Mesendoderm (in vitro differentiated cells): Measurements from ENCODE around the gene GRM5.
A peak's percentile ranks its signal among the peaks of the same experiment; 100 is the strongest.

ENCODE experiments used
- DNase-seq: peaks from one replicate; pipeline ENCODE4 v3.0.0; 2013
- H2AK5ac ChIP-seq: 2 replicates; pipeline ENCODE4 v1.6.1; 2013; ENCODE audit warnings: low read length, inconsistent platforms
- H2BK120ac ChIP-seq: 2 replicates; pipeline ENCODE4 v1.6.1; 2013; ENCODE audit warnings: low read depth, mild to moderate bottlenecking, low read length, moderate library complexity, mixed read lengths
- H2BK15ac ChIP-seq: replicated peaks from 2 replicates; pipeline ENCODE4 v1.6.1; 2013; ENCODE audit warnings: low read depth, mild to moderate bottlenecking, moderate library complexity
- H2BK5ac ChIP-seq: 2 replicates; pipeline ENCODE4 v1.6.1; 2013; ENCODE audit warnings: low read length, inconsistent platforms
- H3K18ac ChIP-seq: 2 replicates; pipeline ENCODE4 v1.6.1; 2013; ENCODE audit warnings: mild to moderate bottlenecking, low read length, mixed read lengths
- H3K23ac ChIP-seq: one replicate; pipeline ENCODE4 v1.6.1; 2013; ENCODE audit warnings: low read length
- H3K27ac ChIP-seq: 2 replicates; pipeline ENCODE4 v1.5.1; 2013; ENCODE audit warnings: low read depth, mild to moderate bottlenecking, inconsistent platforms, low read length, moderate library complexity
- H3K27me3 ChIP-seq: 2 replicates; pipeline ENCODE4 v1.6.1; 2013; ENCODE audit warnings: low read length, control low read depth, mild to moderate bottlenecking, inconsistent platforms; ENCODE audit not compliant: insufficient read depth, poor library complexity
- H3K36me3 ChIP-seq: 2 replicates; pipeline ENCODE4 v1.6.1; 2013; ENCODE audit warnings: low read length, inconsistent platforms; ENCODE audit not compliant: control insufficient read depth, insufficient read depth
- H3K4ac ChIP-seq: one replicate; pipeline ENCODE4 v1.6.1; 2013; ENCODE audit warnings: low read depth, mild to moderate bottlenecking, low read length, moderate library complexity
- H3K4me1 ChIP-seq: 2 replicates; pipeline ENCODE4 v1.6.1; 2013; ENCODE audit warnings: low read depth, low read length, inconsistent platforms; ENCODE audit not compliant: control insufficient read depth
- H3K4me2 ChIP-seq: 2 replicates; pipeline ENCODE4 v1.6.1; 2013; ENCODE audit warnings: low read length
- H3K4me3 ChIP-seq: 2 replicates; pipeline ENCODE4 v1.5.1; 2013; ENCODE audit warnings: mild to moderate bottlenecking, low read length
- H3K56ac ChIP-seq: one replicate; pipeline ENCODE4 v1.6.1; 2013; ENCODE audit warnings: low read length
- H3K79me1 ChIP-seq: 2 replicates; pipeline ENCODE4 v1.6.1; 2013; ENCODE audit warnings: low read length, inconsistent platforms
- H3K79me2 ChIP-seq: 2 replicates; pipeline ENCODE4 v1.6.1; 2013; ENCODE audit warnings: mild to moderate bottlenecking, low read length; ENCODE audit not compliant: control insufficient read depth, insufficient read depth
- H3K9ac ChIP-seq: 2 replicates; pipeline ENCODE4 v1.6.1; 2013; ENCODE audit warnings: low read length, inconsistent platforms
- H4K5ac ChIP-seq: one replicate; pipeline ENCODE4 v1.6.1; 2013; ENCODE audit warnings: low read length
- H4K8ac ChIP-seq: one replicate; pipeline ENCODE4 v1.6.1; 2013; ENCODE audit warnings: low read depth, mild to moderate bottlenecking, control low read depth, low read length, moderate library complexity
- WGBS: extraction: QIAGEN DNeasy Blood & Tissue Kit; methylation state at CpG from one replicate; pipeline ENCODE4 v1.1.7; 2013; ENCODE audit warnings: low lambda C conversion rate, missing lambda C conversion rate; ENCODE audit not compliant: insufficient coverage; ENCODE audit errors: extremely low coverage; 5-methylcytosine and 5-hydroxymethylcytosine counted together

The GRM5 gene

DNA sequence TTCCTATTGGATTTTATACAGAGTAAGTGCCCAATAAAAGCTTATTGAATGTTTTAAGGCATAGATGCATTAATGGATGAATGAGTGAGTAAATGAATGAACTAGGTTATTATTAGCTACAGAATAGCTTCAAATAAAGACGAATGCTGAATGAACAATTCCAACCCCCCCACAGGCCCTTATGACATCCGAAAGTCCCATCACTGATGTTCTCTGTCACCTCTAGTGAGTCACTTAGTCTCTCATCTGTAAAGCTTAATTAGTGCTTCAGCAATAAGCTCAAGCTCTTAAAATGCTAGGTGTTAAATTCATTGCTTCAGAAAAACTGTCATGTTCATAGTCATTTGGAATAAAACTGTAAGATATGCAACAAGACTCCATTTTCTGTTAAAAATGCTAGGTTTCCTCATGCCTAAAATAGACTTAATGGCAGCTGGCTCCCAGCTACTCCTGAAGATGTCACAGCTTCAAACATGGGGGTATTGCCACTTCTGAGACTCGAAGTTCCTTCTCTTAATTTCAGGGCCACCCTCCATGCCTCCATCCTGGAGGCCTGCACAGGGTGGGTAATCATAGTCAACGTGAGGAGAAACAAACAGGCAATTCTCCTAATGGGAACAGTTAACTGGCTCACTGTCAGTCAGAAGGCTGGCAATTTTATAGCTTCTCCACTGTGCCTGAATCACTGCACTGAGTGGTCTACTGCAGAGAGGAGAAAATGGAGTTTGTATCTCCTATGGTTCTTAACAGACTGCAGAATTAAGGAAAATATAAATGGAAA, 373.3 kb downstream of the GRM5 start:
- Histone ChIP-seq H3K4me1 (no peaks in the 10 kb centered on the region), H3K27me3 (no peaks in the 10 kb centered on the region), H3K4ac (no peak overlapping the region), H2BK5ac (no peak overlapping the region), H3K18ac (no peak overlapping the region), H3K4me2 (no peak overlapping the region), H3K79me1 (no peaks in the 10 kb centered on the region), H2AK5ac (no peak overlapping the region), H3K79me2 (no peaks in the 10 kb centered on the region), H2BK120ac (no peak overlapping the region), H3K9ac (no peak overlapping the region), H4K5ac (no peak overlapping the region), H2BK15ac (no peak overlapping the region), H3K23ac (no peak overlapping the region), H4K8ac (no peak overlapping the region), H3K56ac (no peak overlapping the region), H3K36me3 (no peaks in the 10 kb centered on the region), H3K27ac (no peak overlapping the region), H3K4me3 (no peak overlapping the region)
- no peak for DNase-seq
- WGBS = no CpG with 5 or more reads among the region's 4 CpGs

DNA sequence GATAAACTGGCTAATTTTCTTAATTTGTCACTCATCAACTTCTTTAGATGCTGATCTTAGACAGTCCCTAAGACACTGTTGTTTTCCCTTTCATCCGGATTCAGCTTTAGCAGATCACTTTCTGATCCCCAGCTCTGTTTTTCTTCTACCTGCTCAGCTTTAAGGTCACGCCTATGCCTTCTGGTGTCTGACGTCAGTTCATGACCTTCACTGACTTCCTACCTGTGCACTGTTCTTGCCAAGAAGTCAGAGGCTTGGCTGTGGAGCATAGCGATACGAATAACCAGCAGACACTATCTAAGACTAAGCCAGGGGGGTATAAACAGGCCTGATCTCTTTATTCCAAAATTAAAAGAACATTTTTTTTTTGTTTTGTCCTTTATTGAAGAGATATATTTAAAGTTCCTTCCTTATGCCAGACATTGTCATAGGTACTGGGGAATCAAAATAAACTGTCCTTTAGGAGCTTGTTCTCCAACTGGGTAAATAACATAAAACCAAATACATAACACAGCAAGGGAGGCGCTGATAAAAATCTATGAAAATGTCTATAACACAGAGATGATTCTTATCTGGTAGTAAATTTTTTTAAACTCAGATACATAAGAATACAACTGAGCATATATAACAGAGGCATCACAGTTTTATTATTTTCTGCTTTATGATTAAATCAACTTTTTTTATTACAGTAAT, 376.1 kb downstream of the GRM5 start:
- Histone ChIP-seq H4K8ac (no peak overlapping the region), H3K79me2 (no peaks in the 10 kb centered on the region), H3K4me3 (no peak overlapping the region), H3K4me2 (no peak overlapping the region), H3K23ac (no peak overlapping the region), H2AK5ac (no peak overlapping the region), H2BK15ac (no peak overlapping the region), H3K27me3 (no peaks in the 10 kb centered on the region), H3K18ac (no peak overlapping the region), H3K4me1 (no peaks in the 10 kb centered on the region), H3K27ac (no peak overlapping the region), H3K79me1 (no peaks in the 10 kb centered on the region), H4K5ac (no peak overlapping the region), H2BK120ac (no peak overlapping the region), H3K36me3 (no peaks in the 10 kb centered on the region), H2BK5ac (no peak overlapping the region), H3K9ac (no peak overlapping the region), H3K56ac (no peak overlapping the region), H3K4ac (no peak overlapping the region)
- DNase-seq = no peak
- no CpG with 5 or more reads among the region's 6 CpGs for whole genome bisulfite sequencing

- WGBS = no CpG with 5 or more reads among the region's 1 CpG
Measured at GRCh38 chr11:88683024-88683423, 382.8 kb downstream of the GRM5 start.

DNA sequence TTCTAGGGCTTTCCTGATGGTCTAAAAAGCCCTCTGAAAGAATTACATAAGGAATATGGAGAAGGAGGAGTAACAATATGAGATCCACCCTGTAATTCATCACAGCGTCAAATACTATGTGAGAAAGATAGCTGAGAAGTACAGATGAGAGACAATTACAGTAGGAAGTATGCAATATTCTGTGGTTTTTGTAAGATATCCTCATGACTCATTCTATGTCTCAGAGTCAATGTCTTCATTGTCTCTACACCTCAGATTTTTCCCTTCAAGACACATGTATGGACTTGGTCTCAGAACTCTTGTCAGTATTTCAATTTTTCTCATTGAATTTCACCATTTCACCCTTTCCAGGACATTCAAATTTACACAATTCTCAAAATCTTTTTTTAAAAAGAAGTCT, 385.0 kb downstream of the GRM5 start:
- H2BK5ac ChIP-seq = no peak overlapping the region
- H3K56ac ChIP-seq = no peak overlapping the region
- H4K8ac ChIP-seq = no peak overlapping the region
- no peak overlapping the region for H3K4me2 ChIP-seq
- H3K79me1 ChIP-seq = no peaks in the 10 kb centered on the region
- H2BK120ac ChIP-seq = no peak overlapping the region
- H3K9ac ChIP-seq = no peak overlapping the region
- no peak overlapping the region for H3K4ac ChIP-seq
- DNase-seq = no peak
- no peak overlapping the region for H4K5ac ChIP-seq
- H3K36me3 ChIP-seq = no peaks in the 10 kb centered on the region
- H3K4me1 ChIP-seq = no peaks in the 10 kb centered on the region
- H3K18ac ChIP-seq = no peak overlapping the region
- WGBS = no CpG with 5 or more reads among the region's 1 CpG
- no peak overlapping the region for H3K27ac ChIP-seq
- no peak overlapping the region for H3K23ac ChIP-seq
- no peaks in the 10 kb centered on the region for H3K27me3 ChIP-seq
- no peak overlapping the region for H3K4me3 ChIP-seq
- H2AK5ac ChIP-seq = no peak overlapping the region
- no peak overlapping the region for H2BK15ac ChIP-seq
- no peaks in the 10 kb centered on the region for H3K79me2 ChIP-seq

More at GRCh38 chr11:88683024-88683423, 382.8 kb downstream of the GRM5 start:
- Histone ChIP-seq H4K5ac (no peak overlapping the region), H3K79me2 (no peaks in the 10 kb centered on the region), H2BK120ac (no peak overlapping the region), H3K9ac (no peak overlapping the region), H3K27ac (no peak overlapping the region), H3K4me2 (no peak overlapping the region), H3K4me1 (no peaks in the 10 kb centered on the region), H2BK5ac (no peak overlapping the region), H3K4me3 (no peak overlapping the region), H4K8ac (no peak overlapping the region), H3K18ac (no peak overlapping the region), H2AK5ac (no peak overlapping the region), H3K23ac (no peak overlapping the region), H3K4ac (no peak overlapping the region), H3K27me3 (no peaks in the 10 kb centered on the region), H3K56ac (no peak overlapping the region), H3K36me3 (no peaks in the 10 kb centered on the region), H3K79me1 (no peaks in the 10 kb centered on the region), H2BK15ac (no peak overlapping the region)
- peak; percentile 16 for DNase-seq

DNA sequence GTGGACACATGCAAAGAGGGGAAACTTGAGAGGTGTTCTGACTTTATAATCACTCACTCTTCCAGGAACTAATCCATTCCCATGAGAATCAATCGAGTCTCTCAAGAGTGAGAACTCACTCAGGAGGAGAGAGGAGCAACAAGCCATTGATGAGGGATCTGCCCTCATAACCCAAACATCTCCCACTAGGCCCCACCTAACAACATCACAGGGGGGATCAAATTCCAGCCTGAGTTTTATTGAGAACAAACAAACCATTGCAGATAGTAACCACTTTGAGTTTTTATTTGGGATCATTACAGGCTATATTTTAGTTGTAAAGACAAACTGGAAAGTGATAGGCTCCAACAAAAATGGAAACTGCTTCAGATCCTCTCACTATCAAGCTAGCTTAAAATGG, 399.4 kb downstream of the GRM5 start:
- H3K79me1 ChIP-seq = no peaks in the 10 kb centered on the region
- H2BK5ac ChIP-seq = no peak overlapping the region
- no peaks in the 10 kb centered on the region for H3K79me2 ChIP-seq
- no peaks in the 10 kb centered on the region for H3K27me3 ChIP-seq
- no peak overlapping the region for H4K5ac ChIP-seq
- H3K4me2 ChIP-seq = no peak overlapping the region
- no peak overlapping the region for H3K27ac ChIP-seq
- no peak overlapping the region for H2AK5ac ChIP-seq
- no peak for DNase-seq
- no peaks in the 10 kb centered on the region for H3K36me3 ChIP-seq
- no peak overlapping the region for H2BK120ac ChIP-seq
- no peak overlapping the region for H3K4ac ChIP-seq
- H3K18ac ChIP-seq = no peak overlapping the region
- no peak overlapping the region for H4K8ac ChIP-seq
- no peak overlapping the region for H2BK15ac ChIP-seq
- H3K4me3 ChIP-seq = no peak overlapping the region
- no peak overlapping the region for H3K9ac ChIP-seq
- H3K23ac ChIP-seq = no peak overlapping the region
- H3K56ac ChIP-seq = no peak overlapping the region
- no peaks in the 10 kb centered on the region for H3K4me1 ChIP-seq
- no CpG with 5 or more reads among the region's 1 CpG for WGBS
